ENCODE measurements around the gene RNASEH2A.

DNA sequence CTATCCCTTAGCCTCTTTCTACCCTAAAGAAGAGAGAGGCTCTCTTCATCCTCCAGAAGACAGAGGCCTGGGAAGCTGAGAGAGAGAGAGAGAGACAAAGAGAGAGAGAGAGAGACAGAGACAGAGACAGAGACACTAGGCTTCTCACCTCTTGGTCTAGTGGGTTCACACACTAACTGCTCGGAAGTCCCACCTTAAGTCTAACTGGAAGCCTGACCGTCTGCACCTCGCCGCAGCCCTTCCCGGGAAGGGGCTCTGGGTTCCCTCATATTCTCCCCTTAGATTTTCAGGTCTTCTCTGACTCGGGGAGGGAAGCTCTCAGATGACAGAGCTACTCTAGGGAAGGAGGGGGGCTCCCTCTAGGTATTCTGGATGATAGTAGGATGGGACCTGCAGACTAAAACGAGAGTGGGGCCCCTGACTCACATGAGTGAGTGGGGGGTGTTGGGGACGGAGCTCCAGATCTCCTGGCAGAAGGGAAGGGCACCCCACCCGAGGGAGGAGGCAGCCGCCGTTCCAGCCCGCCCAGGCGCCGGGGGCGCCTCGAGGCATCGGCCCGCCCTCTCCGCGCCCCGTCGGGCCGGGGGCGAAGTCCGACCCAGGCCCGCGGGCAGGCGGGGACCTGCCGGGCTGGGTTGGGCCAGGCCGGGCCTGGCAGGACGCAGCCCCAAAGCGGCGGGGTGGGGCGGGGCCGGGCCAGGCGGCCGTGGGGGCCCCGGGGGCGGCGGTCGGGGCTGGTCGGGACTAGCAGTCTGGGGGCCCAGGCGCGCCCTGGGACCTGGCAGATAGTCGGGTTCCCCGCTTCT lies 17.1 kb upstream of the RNASEH2A start:
- TF ChIP-seq, protein P1, sequence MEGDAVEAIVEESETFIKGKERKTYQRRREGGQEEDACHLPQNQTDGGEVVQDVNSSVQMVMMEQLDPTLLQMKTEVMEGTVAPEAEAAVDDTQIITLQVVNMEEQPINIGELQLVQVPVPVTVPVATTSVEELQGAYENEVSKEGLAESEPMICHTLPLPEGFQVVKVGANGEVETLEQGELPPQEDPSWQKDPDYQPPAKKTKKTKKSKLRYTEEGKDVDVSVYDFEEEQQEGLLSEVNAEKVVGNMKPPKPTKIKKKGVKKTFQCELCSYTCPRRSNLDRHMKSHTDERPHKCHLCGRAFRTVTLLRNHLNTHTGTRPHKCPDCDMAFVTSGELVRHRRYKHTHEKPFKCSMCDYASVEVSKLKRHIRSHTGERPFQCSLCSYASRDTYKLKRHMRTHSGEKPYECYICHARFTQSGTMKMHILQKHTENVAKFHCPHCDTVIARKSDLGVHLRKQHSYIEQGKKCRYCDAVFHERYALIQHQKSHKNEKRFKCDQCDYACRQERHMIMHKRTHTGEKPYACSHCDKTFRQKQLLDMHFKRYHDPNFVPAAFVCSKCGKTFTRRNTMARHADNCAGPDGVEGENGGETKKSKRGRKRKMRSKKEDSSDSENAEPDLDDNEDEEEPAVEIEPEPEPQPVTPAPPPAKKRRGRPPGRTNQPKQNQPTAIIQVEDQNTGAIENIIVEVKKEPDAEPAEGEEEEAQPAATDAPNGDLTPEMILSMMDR (IDR thresholded peaks at IDR 0.05), result no peak
- TF ChIP-seq POLR2A (IDR thresholded peaks at IDR 0.05), result no peak
